Hematopoietic multipotent progenitor cell (in vitro differentiated cells): Measurements from ENCODE around the gene BRK1. TPM values are rescaled to one million over a fixed set of nuclear protein-coding genes. Genes with fewer than 3 reads are reported as not detected.
"Not testable (repeated sequence)": the region's sequence is repeated elsewhere in the genome, so short reads cannot be mapped to it uniquely, and the experiment has no call there.

Experiments
- DNase-seq, 3 donors: peaks; one replicate each; pipeline ENCODE4 v3.0.0-alpha.2; 2011 to 2015; ENCODE audit warnings: low read depth in 2 of 3, low spot score in 2 of 3
- total RNA-seq: library from RNA; depleted of rRNA; stranded (reverse); fragments of >200 nt; gene quantifications from one replicate; pipeline ENCODE4 v1.2.3, GENCODE V29; 2012

Gene BRK1
- total RNA-seq, 1 donor: 76.5 TPM

GRCh38 chr3:10142707-10143560, 27.5 kb downstream of the BRK1 start:
- no peak for DNase-seq

GRCh38 chr3:10145685-10146084, 30.2 kb downstream of the BRK1 start:
- DNase-seq: no peak

- no peak for DNase-seq
These were observed 33.8 kb downstream of the BRK1 start for GRCh38 chr3:10149226-10149625.

- DNase-seq: no peak
These were observed 35.5 kb downstream of the BRK1 start for GRCh38 chr3:10150987-10151386.

GRCh38 chr3:10154335-10155122, 39.1 kb downstream of the BRK1 start:
- no peak for DNase-seq

GRCh38 chr3:10155123-10155472, 39.6 kb downstream of the BRK1 start:
- no peak for DNase-seq

GRCh38 chr3:10155658-10156057, 40.2 kb downstream of the BRK1 start:
- no peak for DNase-seq

GRCh38 chr3:10157031-10157430, 41.6 kb downstream of the BRK1 start:
- DNase-seq: no peak

- DNase-seq: not testable (repeated sequence)
These were observed 43.1 kb downstream of the BRK1 start for GRCh38 chr3:10158555-10158954.

- DNase-seq: no peak
These were observed 44.9 kb downstream of the BRK1 start for GRCh38 chr3:10160346-10160745.

- no peak for DNase-seq
These were observed 45.5 kb downstream of the BRK1 start for GRCh38 chr3:10160925-10161324.

- peak in 1 of 3 donors; percentile 36 for DNase-seq
These were observed 46.7 kb downstream of the BRK1 start for GRCh38 chr3:10162185-10162584.

- DNase-seq: not testable (repeated sequence)
These were observed 48.7 kb downstream of the BRK1 start for GRCh38 chr3:10164201-10164545.

- DNase-seq: peak; percentile 45 to 54 (median 49)
These were observed 49.3 kb downstream of the BRK1 start, which contains the start of gene IRAK2 for GRCh38 chr3:10164546-10165393. TSS of gene IRAK2 (plus strand) at chr3:10164919. CDS start at chr3:10164955, 36 bp downstream.

- no peak for DNase-seq
These were observed 50.7 kb downstream of the BRK1 start for GRCh38 chr3:10166213-10166604.

GRCh38 chr3:10169000-10169496, 53.6 kb downstream of the BRK1 start:
- DNase-seq: no peak

- DNase-seq: no peak
These were observed 55.5 kb downstream of the BRK1 start for GRCh38 chr3:10170915-10171478.

- no peak for DNase-seq
These were observed 57.8 kb downstream of the BRK1 start for GRCh38 chr3:10173095-10173925.

- DNase-seq: no peak
These were observed 58.5 kb downstream of the BRK1 start for GRCh38 chr3:10173926-10174435.
